ENCODE data around the gene SLC44A1. TPM values are rescaled to one million over a fixed set of nuclear protein-coding genes. Genes with fewer than 3 reads are reported as not detected.

SLC44A1 gene
- total RNA-seq, 2 donors from 2014 or later, result 22.2 to 27.1 TPM

GRCh38 chr9:105330755-105331154 is 86.3 kb downstream of the SLC44A1 start:
- Histone ChIP-seq H3K9me3 (no peaks in the 10 kb centered on the region), H3K27ac (no peak overlapping the region), H3K27me3 (replicated peaks; ENCODE audit: insufficient read depth) (no peaks in the 10 kb centered on the region), H3K4me1 (replicated peaks) (no peaks in the 10 kb centered on the region), H3K4me3 (no peak overlapping the region), H3K36me3 (no peaks in the 10 kb centered on the region)
- intact Hi-C loops (cut with DNase I), result no loop called here
- no peak for DNase-seq (ENCODE audit: low spot score)
- no peak for TF ChIP-seq POLR2A (IDR thresholded peaks at IDR 0.05)
- TF ChIP-seq POLR2AphosphoS5 (IDR thresholded peaks at IDR 0.05), result no peak
- TF ChIP-seq CTCF (IDR thresholded peaks at IDR 0.05), result no peak

- no peaks in the 10 kb centered on the region for H3K36me3 ChIP-seq
- no peaks in the 10 kb centered on the region for H3K9me3 ChIP-seq
- intact Hi-C loops (cut with DNase I), result no loop called here
- H3K27ac ChIP-seq, result no peak overlapping the region
- H3K4me1 ChIP-seq (replicated peaks), result no peaks in the 10 kb centered on the region
- 74% methylated on average over 3 of the region's 3 CpGs for WGBS
- H3K27me3 ChIP-seq (replicated peaks; ENCODE audit: insufficient read depth), result no peaks in the 10 kb centered on the region
- TF ChIP-seq CTCF (IDR thresholded peaks at IDR 0.05) (no peak), POLR2AphosphoS5 (IDR thresholded peaks at IDR 0.05) (no peak), POLR2A (IDR thresholded peaks at IDR 0.05) (no peak)
- DNase-seq (ENCODE audit: low spot score), result no peak
- no peak overlapping the region for H3K4me3 ChIP-seq
Measured at GRCh38 chr9:105331160-105331559, 86.7 kb downstream of the SLC44A1 start.

GRCh38 chr9:105331755-105332154 is 87.3 kb downstream of the SLC44A1 start:
- Histone ChIP-seq H3K9me3 (no peaks in the 10 kb centered on the region), H3K27ac (no peak overlapping the region), H3K36me3 (no peaks in the 10 kb centered on the region), H3K4me3 (no peak overlapping the region), H3K27me3 (replicated peaks; ENCODE audit: insufficient read depth) (no peaks in the 10 kb centered on the region), H3K4me1 (replicated peaks) (no peaks in the 10 kb centered on the region)
- WGBS, result 91% methylated on average over 1 of the region's 1 CpG
- DNase-seq (ENCODE audit: low spot score), result no peak
- TF ChIP-seq POLR2AphosphoS5 (IDR thresholded peaks at IDR 0.05), result no peak
- no peak for TF ChIP-seq POLR2A (IDR thresholded peaks at IDR 0.05)
- no peak for TF ChIP-seq CTCF (IDR thresholded peaks at IDR 0.05)
- intact Hi-C loops (cut with DNase I), result no loop called here

- Histone ChIP-seq H3K36me3 (no peaks in the 10 kb centered on the region), H3K4me3 (no peak overlapping the region), H3K27me3 (replicated peaks; ENCODE audit: insufficient read depth) (no peaks in the 10 kb centered on the region), H3K9me3 (no peaks in the 10 kb centered on the region), H3K4me1 (replicated peaks) (no peaks in the 10 kb centered on the region), H3K27ac (no peak overlapping the region)
- 82% methylated on average over 2 of the region's 2 CpGs for WGBS
- no peak for DNase-seq (ENCODE audit: low spot score)
- no peak for TF ChIP-seq CTCF (IDR thresholded peaks at IDR 0.05)
- TF ChIP-seq POLR2A (IDR thresholded peaks at IDR 0.05), result no peak
- intact Hi-C loops (cut with DNase I), result no loop called here
Measured at GRCh38 chr9:105332471-105332870, 88.0 kb downstream of the SLC44A1 start.

- H3K27ac ChIP-seq, result no peak overlapping the region
- H3K4me3 ChIP-seq, result no peak overlapping the region
- intact Hi-C loops (cut with DNase I), result no loop called here
- H3K36me3 ChIP-seq, result no peaks in the 10 kb centered on the region
- no peak for TF ChIP-seq POLR2AphosphoS5 (IDR thresholded peaks at IDR 0.05)
- TF ChIP-seq POLR2A (IDR thresholded peaks at IDR 0.05), result no peak
- TF ChIP-seq CTCF (IDR thresholded peaks at IDR 0.05), result no peak
- WGBS, result 91% methylated on average over 1 of the region's 1 CpG
- H3K27me3 ChIP-seq (replicated peaks; ENCODE audit: insufficient read depth), result no peaks in the 10 kb centered on the region
- no peaks in the 10 kb centered on the region for H3K9me3 ChIP-seq
- DNase-seq (ENCODE audit: low spot score), result no peak
- no peaks in the 10 kb centered on the region for H3K4me1 ChIP-seq (replicated peaks)
Measured at GRCh38 chr9:105333076-105333475, 88.6 kb downstream of the SLC44A1 start.
